GM12874 (cell line): ENCODE data around the gene MCCC2.

ENCODE experiments used
- TF ChIP-seq, protein P1 (sequence below): IDR thresholded peaks from 2 replicates; pipeline ENCODE4 v1.5.1; 2011; ENCODE audit warnings: low read depth, mild to moderate bottlenecking, control low read depth, low read length, moderate library complexity; ENCODE audit not compliant: insufficient read depth

MCCC2 gene

DNA sequence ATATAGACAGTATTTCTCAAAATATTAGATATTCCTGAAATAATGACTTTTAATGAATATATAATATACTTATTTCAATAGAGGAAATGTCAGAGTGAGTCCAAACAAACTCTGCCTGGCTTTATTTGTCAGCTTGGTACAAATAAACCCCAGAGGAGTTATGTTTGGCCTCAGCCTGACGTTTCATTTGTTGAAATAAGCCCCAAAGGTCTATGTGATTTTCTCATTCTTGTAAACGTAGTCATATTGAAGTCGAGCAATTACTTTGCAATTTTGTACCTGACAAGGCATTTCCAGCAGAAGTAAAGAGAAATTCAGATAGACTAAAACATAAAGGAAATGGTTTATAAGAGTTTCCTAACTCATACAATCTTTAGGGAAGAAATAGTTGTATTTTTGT lies 57.9 kb downstream of the MCCC2 start:
- TF ChIP-seq, protein P1, sequence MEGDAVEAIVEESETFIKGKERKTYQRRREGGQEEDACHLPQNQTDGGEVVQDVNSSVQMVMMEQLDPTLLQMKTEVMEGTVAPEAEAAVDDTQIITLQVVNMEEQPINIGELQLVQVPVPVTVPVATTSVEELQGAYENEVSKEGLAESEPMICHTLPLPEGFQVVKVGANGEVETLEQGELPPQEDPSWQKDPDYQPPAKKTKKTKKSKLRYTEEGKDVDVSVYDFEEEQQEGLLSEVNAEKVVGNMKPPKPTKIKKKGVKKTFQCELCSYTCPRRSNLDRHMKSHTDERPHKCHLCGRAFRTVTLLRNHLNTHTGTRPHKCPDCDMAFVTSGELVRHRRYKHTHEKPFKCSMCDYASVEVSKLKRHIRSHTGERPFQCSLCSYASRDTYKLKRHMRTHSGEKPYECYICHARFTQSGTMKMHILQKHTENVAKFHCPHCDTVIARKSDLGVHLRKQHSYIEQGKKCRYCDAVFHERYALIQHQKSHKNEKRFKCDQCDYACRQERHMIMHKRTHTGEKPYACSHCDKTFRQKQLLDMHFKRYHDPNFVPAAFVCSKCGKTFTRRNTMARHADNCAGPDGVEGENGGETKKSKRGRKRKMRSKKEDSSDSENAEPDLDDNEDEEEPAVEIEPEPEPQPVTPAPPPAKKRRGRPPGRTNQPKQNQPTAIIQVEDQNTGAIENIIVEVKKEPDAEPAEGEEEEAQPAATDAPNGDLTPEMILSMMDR = no peak

DNA sequence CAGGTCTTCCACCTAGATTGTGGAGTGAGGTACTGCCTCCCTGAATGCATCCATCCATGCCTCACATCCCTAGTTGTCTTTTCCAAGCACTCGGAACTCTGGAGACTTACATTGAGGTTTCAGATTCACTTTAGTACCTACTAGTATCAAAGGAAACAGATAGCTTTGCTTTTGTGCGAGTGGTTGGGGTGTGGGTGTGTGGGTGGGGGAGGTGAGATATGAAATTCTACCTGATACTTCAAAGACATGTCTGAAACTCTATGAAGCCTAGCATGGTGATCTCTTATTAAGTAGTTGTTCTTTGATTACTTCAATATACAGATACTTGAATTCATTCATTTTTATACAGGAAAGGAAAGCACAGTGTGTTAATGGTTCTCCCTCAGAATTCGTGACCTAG lies 64.4 kb downstream of the MCCC2 start:
- TF ChIP-seq, protein P1 = no peak

DNA sequence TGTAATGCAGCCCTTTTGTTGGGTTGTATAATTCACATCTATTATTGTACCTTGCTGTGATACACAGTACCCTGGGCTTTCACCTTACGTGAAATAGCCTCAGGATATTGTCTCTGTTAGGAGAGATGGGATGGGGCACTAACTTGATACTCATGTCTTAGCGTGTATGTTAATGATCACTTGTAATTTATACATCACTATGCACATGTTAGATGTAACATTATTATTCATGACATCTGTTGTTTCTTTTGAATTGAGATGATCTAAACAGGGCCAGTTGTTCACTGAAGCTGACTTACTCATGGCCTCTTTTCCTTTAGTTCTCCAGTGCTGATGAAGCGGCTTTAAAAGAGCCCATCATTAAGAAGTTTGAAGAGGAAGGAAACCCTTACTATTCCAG lies 65.2 kb downstream of the MCCC2 start:
- TF ChIP-seq, protein P1 = no peak

DNA sequence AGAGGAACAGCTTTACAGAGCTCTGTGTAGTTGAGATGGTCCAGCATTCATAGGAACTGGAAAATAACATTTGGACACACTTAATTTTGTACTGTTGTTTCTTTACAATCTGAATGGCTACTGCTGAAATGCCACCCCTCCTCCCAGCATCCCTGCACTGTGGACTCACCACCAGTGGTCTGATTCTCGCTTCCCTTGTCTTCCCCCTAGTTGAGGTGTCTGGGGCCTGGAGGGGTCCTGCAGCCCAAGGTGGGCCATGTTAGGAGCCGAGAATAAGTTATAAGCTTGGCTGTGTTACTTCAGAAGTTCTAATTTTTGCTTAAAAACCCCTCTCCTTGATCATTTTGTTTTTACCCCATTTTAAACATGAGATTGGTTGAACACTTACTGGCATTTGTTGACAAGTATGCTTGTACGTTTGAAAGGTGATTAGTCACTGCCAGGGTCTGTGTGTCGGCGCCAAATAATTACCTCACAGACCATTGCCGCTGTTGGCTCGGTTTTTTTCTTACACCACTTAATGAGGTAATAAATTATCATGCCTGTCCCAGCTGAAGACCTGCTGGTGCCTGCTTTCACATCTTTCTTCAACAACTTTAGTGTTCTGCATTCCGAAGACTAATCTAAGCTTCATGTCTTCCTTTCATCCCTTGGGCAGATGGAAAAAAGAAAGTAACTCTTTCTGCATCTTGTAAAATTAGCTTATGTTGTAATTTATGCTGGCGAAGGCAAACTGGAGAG lies 65.8 kb downstream of the MCCC2 start:
- TF ChIP-seq, protein P1 = no peak

DNA sequence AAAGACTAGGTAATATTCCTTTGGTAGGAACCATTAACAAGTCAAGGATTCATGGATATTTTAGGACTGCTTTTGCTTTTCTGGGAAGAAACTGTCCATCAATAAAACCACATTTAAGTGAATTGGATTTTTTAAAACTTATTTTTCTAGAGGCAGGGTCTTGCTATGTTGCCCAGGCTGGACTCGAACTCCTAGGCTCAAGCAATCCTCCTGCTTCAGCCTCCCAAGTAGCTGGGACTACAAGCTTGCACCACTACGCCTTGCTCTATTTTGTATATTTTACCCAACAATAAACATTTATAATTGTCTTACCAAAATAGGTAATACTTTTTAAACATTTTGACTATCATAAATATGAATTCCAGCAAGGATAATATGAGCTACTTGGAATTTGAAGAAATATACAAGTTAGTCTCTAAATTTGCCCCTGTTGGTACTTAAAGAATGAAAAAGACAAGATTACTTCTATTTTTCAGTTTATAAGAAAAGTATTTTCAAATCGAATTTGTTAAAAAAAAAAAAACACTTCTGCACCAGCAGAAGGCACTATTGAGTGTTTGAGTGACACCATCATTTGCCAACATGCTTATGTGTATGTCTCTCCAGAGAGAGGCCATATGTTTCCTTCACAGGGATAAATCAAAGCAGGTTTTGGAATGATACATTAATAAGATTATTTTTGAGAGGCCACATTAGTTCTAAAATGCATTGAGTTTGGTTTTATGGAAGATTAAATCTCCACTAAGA lies 71.9 kb downstream of the MCCC2 start:
- TF ChIP-seq, protein P1 = no peak

DNA sequence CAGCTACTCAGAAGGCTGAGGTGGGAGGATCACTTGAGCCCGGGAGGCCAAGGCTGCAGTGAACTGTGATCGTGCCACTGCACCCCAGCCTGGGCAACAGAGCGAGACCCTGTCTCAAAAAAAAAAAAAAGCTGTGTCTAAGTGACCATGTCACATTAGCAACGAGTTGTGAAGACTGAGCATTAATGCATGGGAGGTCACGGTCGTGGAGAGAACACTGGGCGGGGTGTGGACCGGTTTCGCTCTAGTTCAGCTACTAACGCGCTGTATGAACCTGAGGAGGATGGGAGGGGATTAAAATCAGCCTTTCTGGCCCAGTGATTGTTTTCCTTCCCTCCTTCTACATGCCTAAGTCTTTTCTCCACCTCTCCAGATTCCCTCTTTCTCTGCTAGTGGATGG lies 75.2 kb downstream of the MCCC2 start:
- TF ChIP-seq, protein P1 = no peak

DNA sequence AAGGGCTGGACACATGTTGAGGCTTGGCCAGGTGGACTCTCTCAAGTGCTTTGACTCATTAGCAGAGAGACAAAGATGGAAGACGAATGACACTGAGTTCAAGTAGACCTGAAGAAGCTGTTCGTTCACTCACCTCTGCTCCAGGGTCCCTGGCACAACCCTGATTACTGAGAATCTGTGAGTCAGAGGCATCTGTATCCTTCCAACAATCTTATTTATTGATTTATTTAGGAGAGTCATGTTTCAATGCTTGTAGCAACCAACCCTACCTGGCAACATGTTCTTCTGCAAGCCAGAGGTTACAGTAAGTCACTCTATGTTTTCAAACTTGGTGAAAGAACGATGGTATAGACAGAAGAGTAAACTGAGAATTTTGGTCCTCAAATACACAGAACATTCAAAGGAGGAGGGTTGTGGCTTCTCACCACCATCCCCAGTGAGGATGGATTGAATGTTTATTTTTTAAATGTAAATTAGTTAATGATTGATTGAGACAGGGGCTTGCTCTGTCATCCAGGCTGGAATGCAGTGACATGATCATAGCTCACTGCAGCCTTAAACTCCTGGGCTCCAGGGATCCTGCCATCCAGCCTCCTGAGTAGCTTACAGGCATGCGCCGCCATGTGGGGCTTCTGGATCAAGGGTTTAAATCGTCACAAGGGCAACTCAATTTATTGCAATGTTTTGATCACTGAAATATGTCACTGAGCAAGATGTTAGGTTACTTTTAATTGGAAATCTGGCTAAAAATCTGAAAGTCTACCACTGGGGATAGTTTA lies 76.2 kb downstream of the MCCC2 start:
- TF ChIP-seq, protein P1 = no peak
